A673 (cell line): Measurements from ENCODE around the gene METTL26. TPM values are rescaled to one million over a fixed set of nuclear protein-coding genes. Genes with fewer than 3 reads are reported as not detected.
A peak's percentile ranks its signal among the peaks of the same experiment; 100 is the strongest.

Experiments
- BruUV-seq: library from RNA; stranded (reverse); fragments of 400-500 nt; replicated peaks from 2 replicates; lab custom pipeline; 2021; lab: Mats Ljungman, UMichigan
- CTCF ChIA-PET: fragments of 300-600 bp; sonication (Branson Sonifier 250); formaldehyde crosslinking; loops from one replicate; lab custom pipeline; 2022; ENCODE audit warnings: antibody characterized with exemption; lab: Charles Lee
- POLR2A ChIA-PET: fragments of 300-600 bp; sonication (Branson Sonifier 250); formaldehyde crosslinking; loops from one replicate; lab custom pipeline; 2022; ENCODE audit warnings: antibody characterized with exemption; ENCODE audit not compliant: low non-redundant PET; lab: Charles Lee
- DNase-seq: peaks from one replicate; pipeline ENCODE4 v3.0.0-alpha.2; 2015; ENCODE audit warnings: low spot score
- H3K27ac ChIP-seq: fragments of 200-600 bp; sonication (generic); 2 replicates; pipeline ENCODE4 v1.5.1; 2016; ENCODE audit warnings: mixed run types, low read depth, mild to moderate bottlenecking, mixed read lengths, antibody characterized with exemption, low read length; ENCODE audit not compliant: poor library complexity, severe bottlenecking
- H3K27me3 ChIP-seq: fragments of 200-600 bp; sonication (generic); replicated peaks from 2 replicates; pipeline ENCODE4 v1.6.1; 2017; ENCODE audit warnings: mixed run types, low read depth, mild to moderate bottlenecking, mixed read lengths, antibody characterized with exemption, low read length; ENCODE audit not compliant: insufficient read depth, poor library complexity
- H3K36me3 ChIP-seq: fragments of 200-600 bp; sonication (generic); 2 replicates; pipeline ENCODE4 v1.6.1; 2016; ENCODE audit warnings: mixed run types, mild to moderate bottlenecking, mixed read lengths, antibody characterized with exemption, low read length; ENCODE audit not compliant: insufficient read depth, poor library complexity, severe bottlenecking
- H3K4me1 ChIP-seq: fragments of 200-600 bp; sonication (generic); 2 replicates; pipeline ENCODE4 v1.6.1; 2017; ENCODE audit warnings: mixed run types, mild to moderate bottlenecking, mixed read lengths, antibody characterized with exemption, low read length; ENCODE audit not compliant: insufficient read depth, poor library complexity, severe bottlenecking
- H3K4me3 ChIP-seq: fragments of 200-600 bp; sonication (generic); 2 replicates; pipeline ENCODE4 v1.5.1; 2016; ENCODE audit warnings: low read depth, mixed run types, mild to moderate bottlenecking, mixed read lengths, low read length; ENCODE audit not compliant: poor library complexity, severe bottlenecking
- H3K9me3 ChIP-seq: fragments of 200-600 bp; sonication (generic); 2 replicates; pipeline ENCODE4 v1.6.1; 2016; ENCODE audit warnings: mixed run types, low read depth, mild to moderate bottlenecking, mixed read lengths, antibody characterized with exemption, low read length; ENCODE audit not compliant: poor library complexity, severe bottlenecking
- CTCF ChIP-seq: fragments of 300-800, 200-600 bp; sonication (generic); conservative IDR thresholded peaks from 2 replicates; pipeline ENCODE4 v1.5.1; 2017; ENCODE audit warnings: low read depth, mild to moderate bottlenecking, antibody characterized with exemption, low read length, moderate library complexity, mixed read lengths
- EZH2 ChIP-seq: fragments of 200-600 bp; sonication (generic); IDR thresholded peaks from 2 replicates; pipeline ENCODE4 v1.6.1; 2017; ENCODE audit warnings: borderline replicate concordance, low read depth, mild to moderate bottlenecking, mixed read lengths, antibody characterized with exemption, low read length; ENCODE audit not compliant: poor library complexity, severe bottlenecking
- intact Hi-C: fragments of 100-400 bp; cut with micrococcal nuclease; formaldehyde crosslinking; loops from one replicate; pipeline ENCODE4 v1.10.0; 2022; ENCODE audit not compliant: unreplicated experiment
- total RNA-seq: library from RNA; stranded (reverse); gene quantifications from 2 replicates; pipeline ENCODE4 v1.2.3, GENCODE V29; 2021

METTL26 gene
- total RNA-seq, 1 experiment from 2014 or later: 138 TPM

- ChIA-PET POLR2A (no interaction called here), CTCF (no interaction called here)
- no TSS peak for BruUV-seq
- H3K36me3 ChIP-seq: peaks cover 27% of the 10 kb centered on the region
- intact Hi-C loops: no loop called here
- peak within 1 kb of the TSS; percentile 86 for H3K27ac ChIP-seq
- no peaks in the 10 kb centered on the region for H3K27me3 ChIP-seq
- peaks cover 33% of the 10 kb centered on the region for H3K4me1 ChIP-seq
- no peak for TF ChIP-seq EZH2
- no peak for TF ChIP-seq CTCF
- H3K4me3 ChIP-seq: peak within 1 kb of the TSS; percentile 63
- DNase-seq: peak; percentile 98
- no peaks in the 10 kb centered on the region for H3K9me3 ChIP-seq
Observed at GRCh38 chr16:684071-684794, 48.1 kb upstream of the METTL26 start, which contains the start of gene JMJD8. Gene JMJD8 (minus strand): TSS chr16:684334. CDS start chr16:684319, 15 bp downstream.

GRCh38 chr16:683396-684070 lies 47.4 kb upstream of the METTL26 start:
- no peak for DNase-seq
- peak overlapping the region; percentile 63 for H3K4me3 ChIP-seq
- POLR2A ChIA-PET: no interaction called here
- peaks cover 27% of the 10 kb centered on the region for H3K36me3 ChIP-seq
- no TSS peak for BruUV-seq
- H3K4me1 ChIP-seq: peaks cover 33% of the 10 kb centered on the region
- TF ChIP-seq EZH2 (no peak), CTCF (no peak)
- H3K27me3 ChIP-seq: no peaks in the 10 kb centered on the region
- intact Hi-C loops: no loop called here
- CTCF ChIA-PET: no interaction called here
- H3K27ac ChIP-seq: peak overlapping the region; percentile 86
- no peaks in the 10 kb centered on the region for H3K9me3 ChIP-seq

- POLR2A ChIA-PET: no interaction called here
- H3K27ac ChIP-seq: peak overlapping the region; percentile 86
- BruUV-seq: no TSS peak
Observed at GRCh38 chr16:682493-683395, 46.6 kb upstream of the METTL26 start.

More at GRCh38 chr16:682493-683395, 46.6 kb upstream of the METTL26 start:
- peak overlapping the region; percentile 63 for H3K4me3 ChIP-seq
- TF ChIP-seq CTCF: no peak
- TF ChIP-seq EZH2: no peak
- H3K27me3 ChIP-seq: no peaks in the 10 kb centered on the region
- peaks cover 33% of the 10 kb centered on the region for H3K4me1 ChIP-seq
- no peaks in the 10 kb centered on the region for H3K9me3 ChIP-seq
- no peak for DNase-seq
- H3K36me3 ChIP-seq: peaks cover 27% of the 10 kb centered on the region
- CTCF ChIA-PET: no interaction called here
- intact Hi-C loops: no loop called here
